HG03135 (cell line): ENCODE results near the gene OTOP1.
"Not testable (repeated sequence)": the region's sequence is repeated elsewhere in the genome, so short reads cannot be mapped to it uniquely, and the experiment has no call there.

Source experiments
- ATAC-seq: cut with Tn5 transposase; IDR thresholded peaks from one replicate; pipeline ENCODE4 v1.9.1; 2021; ENCODE audit warnings: mild to moderate bottlenecking, moderate library complexity; ENCODE audit not compliant: unreplicated experiment

Gene OTOP1

GRCh38 chr4:4226606-4227438 lies at the start of gene OTOP1:
TSS of gene OTOP1 (minus strand) at chr4:4226929. CDS start at chr4:4226864, 65 bp downstream.
- ATAC-seq = no peak

DNA sequence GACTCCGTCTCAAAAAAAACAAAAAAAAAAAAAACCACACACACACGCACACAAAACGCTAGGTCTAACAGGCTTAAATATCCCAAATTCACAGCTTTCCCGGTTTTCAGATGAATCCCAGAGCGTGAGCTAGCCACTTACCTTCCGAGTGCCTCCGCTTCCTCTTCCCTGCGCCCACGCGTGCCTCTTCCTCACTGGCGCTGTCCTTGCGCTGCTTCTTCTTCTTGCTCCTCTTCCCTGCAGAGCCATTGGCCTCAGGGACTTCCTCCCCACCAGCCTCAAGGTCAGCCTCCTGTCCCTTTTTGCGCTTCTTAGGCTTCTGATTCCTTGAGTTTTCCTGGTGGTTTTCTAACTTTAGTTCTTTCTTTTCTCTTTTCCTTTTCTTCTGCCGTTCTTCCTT lies 47.5 kb upstream of the OTOP1 start:
- ATAC-seq = no peak

GRCh38 chr4:4271912-4272311 lies 45.2 kb upstream of the OTOP1 start:
- ATAC-seq = no peak

DNA sequence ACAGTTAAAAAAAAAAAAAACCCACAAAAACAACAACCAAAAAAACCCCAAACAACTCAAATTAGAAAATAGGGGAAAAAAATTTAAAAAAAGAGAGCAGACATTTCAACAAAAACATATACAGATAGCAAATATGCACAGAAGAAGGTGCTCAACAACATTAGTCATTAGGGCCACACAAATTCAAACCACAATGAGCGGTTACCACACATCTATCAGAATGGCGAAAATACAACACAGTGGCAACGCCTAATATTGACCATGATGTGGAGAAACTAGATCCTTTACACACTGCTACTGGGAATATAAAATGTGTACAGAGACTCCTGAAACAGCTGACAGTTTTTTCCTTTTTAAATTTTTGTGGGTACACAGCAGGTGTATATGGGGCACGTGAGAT lies 43.8 kb upstream of the OTOP1 start:
- ATAC-seq = no peak

- no peak for ATAC-seq
Observed at GRCh38 chr4:4269856-4270255, 43.1 kb upstream of the OTOP1 start.

DNA sequence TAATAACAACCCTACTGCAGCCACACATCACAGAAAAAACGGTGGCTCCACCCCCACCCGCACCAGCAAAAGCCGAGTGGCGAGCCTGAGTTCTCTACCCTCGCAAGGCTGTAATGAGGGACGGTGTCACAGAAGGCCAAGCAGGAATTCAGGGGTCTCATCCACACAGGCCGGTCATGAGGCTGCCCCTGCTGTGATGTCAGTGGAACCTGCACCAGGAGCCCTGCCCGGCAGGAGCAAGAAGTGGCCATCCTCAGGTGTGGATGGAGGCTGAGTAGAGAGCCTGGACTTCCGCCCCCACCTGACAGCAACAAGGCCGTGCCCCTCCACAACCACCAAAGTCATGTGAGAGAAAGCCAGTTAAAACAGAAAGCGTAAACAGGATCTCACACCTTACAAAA lies 42.6 kb upstream of the OTOP1 start:
- ATAC-seq = no peak

DNA sequence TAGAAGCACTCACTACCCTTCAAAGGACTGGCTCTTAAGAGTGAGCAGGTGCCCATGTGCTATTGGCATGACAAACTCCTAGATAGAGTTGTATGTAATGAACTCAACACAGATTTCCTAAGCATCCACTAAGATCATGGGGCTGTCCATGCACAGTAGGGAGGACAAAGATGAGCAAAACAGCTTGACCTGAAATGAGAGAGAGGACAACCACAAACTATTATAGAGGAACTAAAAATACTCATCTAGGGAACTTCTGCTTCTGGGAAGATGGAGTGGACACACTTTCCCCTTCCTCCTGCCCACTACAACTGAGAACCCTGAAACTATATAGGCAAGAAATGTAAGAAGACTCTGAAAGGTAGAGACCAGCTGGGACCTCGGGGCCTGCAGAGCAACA lies 42.0 kb upstream of the OTOP1 start:
- ATAC-seq = no peak

DNA sequence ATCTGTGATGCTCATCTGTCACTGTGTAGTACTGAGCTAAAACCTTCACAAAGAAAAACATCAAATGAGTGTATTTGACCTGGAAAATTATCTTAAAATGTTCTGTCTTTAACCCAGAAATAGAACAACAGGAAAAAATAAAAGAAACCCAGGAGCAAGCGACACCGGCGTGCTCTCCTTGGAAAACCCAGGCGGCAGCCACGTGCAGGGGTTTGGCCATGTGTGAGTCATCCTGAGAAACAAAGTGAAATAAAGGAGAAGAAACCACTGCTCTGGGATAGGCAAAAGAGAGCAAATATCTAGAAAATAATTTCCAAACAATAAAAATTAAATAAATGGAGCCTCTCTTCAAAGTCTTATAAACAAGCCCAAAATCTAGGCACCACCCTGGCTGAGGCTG lies 41.3 kb upstream of the OTOP1 start:
- no peak for ATAC-seq

- peak; percentile 69 for ATAC-seq
Observed at GRCh38 chr4:4260185-4260751, 33.5 kb upstream of the OTOP1 start.

DNA sequence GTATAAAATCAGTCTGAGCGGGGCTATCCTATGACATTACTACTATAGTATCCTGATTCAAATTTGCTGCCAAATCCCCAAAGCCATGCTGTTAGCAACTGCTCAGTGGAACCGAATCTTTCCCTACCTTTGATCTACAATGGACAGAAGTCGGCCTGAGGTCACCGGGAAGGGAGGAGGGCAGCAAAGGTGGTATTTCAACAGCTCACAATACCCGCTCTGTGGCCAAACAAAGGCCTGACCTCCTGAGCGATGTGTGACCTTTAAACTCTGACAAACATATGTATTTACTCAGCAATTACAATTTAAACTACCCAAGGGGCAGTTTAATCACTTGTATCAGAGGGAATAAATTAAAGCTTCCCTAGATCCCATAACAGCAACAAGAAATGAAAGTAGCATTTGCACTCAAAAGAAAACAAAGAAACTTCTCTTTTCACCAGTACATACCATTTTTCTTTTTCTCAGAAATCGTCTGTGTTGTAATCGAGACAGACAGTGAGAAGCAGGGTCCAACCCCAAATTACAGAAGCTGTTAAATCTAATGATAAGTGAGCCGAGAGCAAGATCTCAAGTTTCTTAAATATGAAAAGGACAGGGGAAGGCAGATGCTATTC lies 32.9 kb upstream of the OTOP1 start:
- no peak for ATAC-seq

DNA sequence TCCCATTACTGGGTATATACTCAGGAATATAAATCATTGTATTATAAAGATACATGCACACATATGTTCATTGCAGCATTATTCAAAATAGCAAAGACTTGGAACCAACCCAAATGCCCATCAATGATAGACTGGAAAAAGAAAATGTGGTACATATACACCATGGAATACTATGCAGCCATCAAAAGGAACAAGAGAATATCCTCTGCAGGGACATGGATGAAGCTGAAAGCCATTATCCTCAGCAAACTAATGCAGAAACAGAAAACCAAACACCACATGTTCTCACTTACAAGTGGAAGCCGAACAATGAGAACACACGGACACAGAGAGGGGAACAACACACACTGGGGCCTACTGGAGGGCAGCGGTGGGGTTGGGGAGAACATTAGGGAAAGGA lies 31.0 kb upstream of the OTOP1 start:
- ATAC-seq = not testable (repeated sequence)

DNA sequence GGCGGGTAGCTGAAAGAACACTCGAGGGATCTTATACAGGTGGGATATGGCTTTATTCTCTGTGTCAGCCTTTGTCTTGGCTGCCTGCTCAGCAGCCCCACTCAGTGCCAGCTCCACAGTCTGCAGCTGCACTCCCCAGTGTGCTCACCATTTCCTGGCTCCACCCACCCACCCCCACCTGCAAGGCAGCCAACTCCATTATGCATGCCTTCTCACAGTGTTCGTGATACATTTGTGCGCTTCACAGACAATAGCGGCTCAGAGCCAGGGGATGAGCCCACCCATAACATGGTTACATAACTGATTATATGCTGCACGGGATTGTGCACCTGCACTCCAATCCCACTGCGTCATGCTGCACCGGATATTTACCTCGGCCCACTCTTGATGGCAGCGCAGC lies 30.1 kb upstream of the OTOP1 start:
- ATAC-seq = no peak

- no peak for ATAC-seq
Observed at GRCh38 chr4:4254666-4255065, 27.9 kb upstream of the OTOP1 start.

DNA sequence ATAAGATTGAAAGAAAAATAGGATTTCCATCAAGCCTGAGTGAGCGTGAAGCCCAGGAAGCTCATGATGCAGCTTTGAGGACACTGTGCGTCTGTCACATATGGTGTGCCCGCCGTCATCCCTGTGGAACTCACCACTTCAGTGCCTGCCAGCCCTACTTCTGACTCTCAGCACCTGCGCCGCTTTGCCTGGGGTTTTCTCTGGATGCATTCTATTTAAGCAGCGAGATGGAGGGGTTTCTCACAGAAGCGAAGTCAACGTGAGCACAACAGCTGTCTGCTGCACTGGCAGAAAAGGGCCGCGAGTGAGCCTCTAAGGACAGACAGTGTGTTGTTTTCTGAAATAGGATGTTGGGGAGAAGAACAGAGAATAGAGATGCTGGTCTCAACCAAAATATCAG lies 27.5 kb upstream of the OTOP1 start:
- no peak for ATAC-seq

GRCh38 chr4:4249866-4250265 lies 23.1 kb upstream of the OTOP1 start:
- ATAC-seq = no peak

- not testable (repeated sequence) for ATAC-seq
Observed at GRCh38 chr4:4249342-4249741, 22.6 kb upstream of the OTOP1 start.

GRCh38 chr4:4248885-4249203 lies 22.1 kb upstream of the OTOP1 start:
- no peak for ATAC-seq

GRCh38 chr4:4248029-4248884 lies 21.5 kb upstream of the OTOP1 start, which contains the start of gene TMEM128:
TSS of gene TMEM128 (minus strand) at chr4:4248223. CDS start at chr4:4248202, 21 bp downstream.
- peak; percentile 97 for ATAC-seq

- peak; percentile 2 for ATAC-seq
Observed at GRCh38 chr4:4247696-4248028, 20.9 kb upstream of the OTOP1 start.

DNA sequence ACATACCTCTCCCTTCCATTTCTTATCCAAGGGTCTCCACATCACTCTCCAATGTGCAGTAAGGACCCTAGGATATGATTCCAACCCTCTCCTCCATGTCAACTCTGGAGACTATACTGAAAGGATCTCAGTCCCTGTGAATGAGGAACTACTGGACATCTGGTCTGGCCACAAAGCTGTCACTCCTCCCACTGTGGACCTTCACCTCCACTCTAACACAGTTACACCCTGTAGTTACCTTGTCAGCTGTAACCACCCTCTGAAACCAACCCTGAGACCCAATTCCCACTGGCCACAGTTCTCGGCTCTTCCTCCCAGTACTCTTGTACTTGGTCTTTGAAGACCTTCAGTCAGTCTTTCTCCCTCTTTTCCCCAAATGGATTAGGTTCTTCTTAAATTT lies 18.4 kb upstream of the OTOP1 start:
- ATAC-seq = no peak

- ATAC-seq = not testable (repeated sequence)
Observed at GRCh38 chr4:4239551-4239950, 12.8 kb upstream of the OTOP1 start.
